ENCODE data around the gene PACRG.

Gene PACRG

GRCh38 chr6:163152701-163153100, 424.9 kb downstream of the PACRG start:
- DNase-seq = no peak

- no peak for DNase-seq
Measured at GRCh38 chr6:163159110-163159509, 431.3 kb downstream of the PACRG start.

GRCh38 chr6:163159689-163160088, 431.9 kb downstream of the PACRG start:
- no peak for DNase-seq

GRCh38 chr6:163162007-163162873, 434.5 kb downstream of the PACRG start:
- DNase-seq = no peak

- DNase-seq = no peak
Measured at GRCh38 chr6:163162874-163163213, 435.1 kb downstream of the PACRG start.

- no peak for DNase-seq
Measured at GRCh38 chr6:163164175-163164900, 436.6 kb downstream of the PACRG start.

GRCh38 chr6:163165155-163165910, 437.6 kb downstream of the PACRG start:
- DNase-seq = no peak

- no peak for DNase-seq
Measured at GRCh38 chr6:163165922-163166321, 438.1 kb downstream of the PACRG start.

GRCh38 chr6:163166507-163166906, 438.7 kb downstream of the PACRG start:
- DNase-seq = no peak

GRCh38 chr6:163169521-163169920, 441.7 kb downstream of the PACRG start:
- no peak for DNase-seq

GRCh38 chr6:163170294-163170883, 442.6 kb downstream of the PACRG start:
- DNase-seq = no peak

- DNase-seq = no peak
Measured at GRCh38 chr6:163173741-163174140, 446.0 kb downstream of the PACRG start.

- DNase-seq = no peak
Measured at GRCh38 chr6:163175301-163175700, 447.5 kb downstream of the PACRG start.

- DNase-seq = no peak
Measured at GRCh38 chr6:163176097-163176496, 448.3 kb downstream of the PACRG start.

GRCh38 chr6:163177007-163177406, 449.2 kb downstream of the PACRG start:
- no peak for DNase-seq

GRCh38 chr6:163177892-163178420, 450.2 kb downstream of the PACRG start:
- DNase-seq = no peak

GRCh38 chr6:163179061-163179460, 451.3 kb downstream of the PACRG start:
- no peak for DNase-seq

- no peak for DNase-seq
Measured at GRCh38 chr6:163179721-163180120, 451.9 kb downstream of the PACRG start.

GRCh38 chr6:163180874-163181541, 453.2 kb downstream of the PACRG start:
- no peak for DNase-seq

- no peak for DNase-seq
Measured at GRCh38 chr6:163181666-163182180, 453.9 kb downstream of the PACRG start.

- DNase-seq = no peak
Measured at GRCh38 chr6:163182696-163183095, 454.9 kb downstream of the PACRG start.

- no peak for DNase-seq
Measured at GRCh38 chr6:163183806-163184205, 456.0 kb downstream of the PACRG start.
